Astrocyte (in vitro differentiated cells and primary cell): Measurements from ENCODE around the gene TEPSIN.

Experiments used
- EZH2 ChIP-seq: IDR thresholded peaks from 2 replicates; pipeline ENCODE4 v1.6.1; 2012; ENCODE audit warnings: mild to moderate bottlenecking, low read length, inconsistent platforms; ENCODE audit not compliant: insufficient read depth
- TF ChIP-seq, protein P1 (sequence below): IDR thresholded peaks from 2 replicates; pipeline ENCODE4 v1.5.1; 2011; ENCODE audit warnings: low read depth, mild to moderate bottlenecking, inconsistent platforms, low read length, moderate library complexity; ENCODE audit not compliant: insufficient read depth

DNA sequence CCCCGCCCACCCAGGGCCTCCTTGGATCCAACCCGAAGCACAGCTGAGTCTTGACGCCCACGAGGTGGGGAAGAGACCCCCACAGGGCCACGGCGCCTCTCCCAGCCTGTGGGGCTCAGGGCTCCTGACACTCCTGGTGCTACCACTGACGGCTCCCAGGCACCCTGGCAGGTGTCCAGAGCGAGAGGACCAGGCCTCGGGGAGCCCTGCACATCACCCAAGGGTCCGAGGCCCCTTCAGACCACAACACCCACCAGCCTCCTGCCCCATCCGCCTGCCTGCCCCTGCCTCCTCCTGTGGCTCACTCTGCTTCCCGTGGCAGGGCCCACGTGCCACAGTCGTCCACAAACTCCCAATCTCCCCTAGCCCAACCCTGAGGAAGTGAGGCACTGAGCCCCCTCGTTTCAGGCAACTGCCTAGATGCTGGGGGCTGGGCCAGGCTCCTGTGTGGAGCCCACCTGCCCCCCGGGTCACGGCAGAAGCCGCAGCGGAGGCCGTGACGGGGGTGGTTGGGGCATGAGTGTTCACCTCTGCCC, 44.6 kb downstream of the TEPSIN start:
- TF ChIP-seq, protein P1, sequence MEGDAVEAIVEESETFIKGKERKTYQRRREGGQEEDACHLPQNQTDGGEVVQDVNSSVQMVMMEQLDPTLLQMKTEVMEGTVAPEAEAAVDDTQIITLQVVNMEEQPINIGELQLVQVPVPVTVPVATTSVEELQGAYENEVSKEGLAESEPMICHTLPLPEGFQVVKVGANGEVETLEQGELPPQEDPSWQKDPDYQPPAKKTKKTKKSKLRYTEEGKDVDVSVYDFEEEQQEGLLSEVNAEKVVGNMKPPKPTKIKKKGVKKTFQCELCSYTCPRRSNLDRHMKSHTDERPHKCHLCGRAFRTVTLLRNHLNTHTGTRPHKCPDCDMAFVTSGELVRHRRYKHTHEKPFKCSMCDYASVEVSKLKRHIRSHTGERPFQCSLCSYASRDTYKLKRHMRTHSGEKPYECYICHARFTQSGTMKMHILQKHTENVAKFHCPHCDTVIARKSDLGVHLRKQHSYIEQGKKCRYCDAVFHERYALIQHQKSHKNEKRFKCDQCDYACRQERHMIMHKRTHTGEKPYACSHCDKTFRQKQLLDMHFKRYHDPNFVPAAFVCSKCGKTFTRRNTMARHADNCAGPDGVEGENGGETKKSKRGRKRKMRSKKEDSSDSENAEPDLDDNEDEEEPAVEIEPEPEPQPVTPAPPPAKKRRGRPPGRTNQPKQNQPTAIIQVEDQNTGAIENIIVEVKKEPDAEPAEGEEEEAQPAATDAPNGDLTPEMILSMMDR: no peak
- no peak for TF ChIP-seq EZH2
